ENCODE results near the gene ARHGAP42.

DNA sequence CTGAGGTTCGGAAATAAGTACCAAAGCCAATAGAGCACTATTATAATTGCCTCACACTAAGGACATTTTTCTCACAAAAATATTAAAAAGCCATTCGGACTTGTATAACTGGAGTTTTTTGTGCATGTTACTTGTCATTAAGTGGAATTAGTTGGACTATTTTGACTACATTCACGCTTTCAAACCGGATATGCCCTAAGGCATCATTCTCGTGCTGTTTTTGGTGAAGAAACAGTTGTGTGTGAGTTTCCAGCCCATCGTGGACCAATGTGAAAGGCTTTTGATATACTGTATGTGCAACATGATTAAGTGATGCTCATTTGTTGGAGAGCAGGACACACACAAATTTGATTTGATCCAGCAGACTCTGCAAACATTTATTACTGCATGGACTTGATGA is 249.7 kb downstream of the ARHGAP42 start:
- TF ChIP-seq POLR2AphosphoS5 (IDR thresholded peaks at IDR 0.05), result no peak
- TF ChIP-seq, protein P1, sequence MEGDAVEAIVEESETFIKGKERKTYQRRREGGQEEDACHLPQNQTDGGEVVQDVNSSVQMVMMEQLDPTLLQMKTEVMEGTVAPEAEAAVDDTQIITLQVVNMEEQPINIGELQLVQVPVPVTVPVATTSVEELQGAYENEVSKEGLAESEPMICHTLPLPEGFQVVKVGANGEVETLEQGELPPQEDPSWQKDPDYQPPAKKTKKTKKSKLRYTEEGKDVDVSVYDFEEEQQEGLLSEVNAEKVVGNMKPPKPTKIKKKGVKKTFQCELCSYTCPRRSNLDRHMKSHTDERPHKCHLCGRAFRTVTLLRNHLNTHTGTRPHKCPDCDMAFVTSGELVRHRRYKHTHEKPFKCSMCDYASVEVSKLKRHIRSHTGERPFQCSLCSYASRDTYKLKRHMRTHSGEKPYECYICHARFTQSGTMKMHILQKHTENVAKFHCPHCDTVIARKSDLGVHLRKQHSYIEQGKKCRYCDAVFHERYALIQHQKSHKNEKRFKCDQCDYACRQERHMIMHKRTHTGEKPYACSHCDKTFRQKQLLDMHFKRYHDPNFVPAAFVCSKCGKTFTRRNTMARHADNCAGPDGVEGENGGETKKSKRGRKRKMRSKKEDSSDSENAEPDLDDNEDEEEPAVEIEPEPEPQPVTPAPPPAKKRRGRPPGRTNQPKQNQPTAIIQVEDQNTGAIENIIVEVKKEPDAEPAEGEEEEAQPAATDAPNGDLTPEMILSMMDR (IDR thresholded peaks at IDR 0.05), result no peak

All from stomach (tissue), 4 donors.